ENCODE data around the gene SETD3.

DNA sequence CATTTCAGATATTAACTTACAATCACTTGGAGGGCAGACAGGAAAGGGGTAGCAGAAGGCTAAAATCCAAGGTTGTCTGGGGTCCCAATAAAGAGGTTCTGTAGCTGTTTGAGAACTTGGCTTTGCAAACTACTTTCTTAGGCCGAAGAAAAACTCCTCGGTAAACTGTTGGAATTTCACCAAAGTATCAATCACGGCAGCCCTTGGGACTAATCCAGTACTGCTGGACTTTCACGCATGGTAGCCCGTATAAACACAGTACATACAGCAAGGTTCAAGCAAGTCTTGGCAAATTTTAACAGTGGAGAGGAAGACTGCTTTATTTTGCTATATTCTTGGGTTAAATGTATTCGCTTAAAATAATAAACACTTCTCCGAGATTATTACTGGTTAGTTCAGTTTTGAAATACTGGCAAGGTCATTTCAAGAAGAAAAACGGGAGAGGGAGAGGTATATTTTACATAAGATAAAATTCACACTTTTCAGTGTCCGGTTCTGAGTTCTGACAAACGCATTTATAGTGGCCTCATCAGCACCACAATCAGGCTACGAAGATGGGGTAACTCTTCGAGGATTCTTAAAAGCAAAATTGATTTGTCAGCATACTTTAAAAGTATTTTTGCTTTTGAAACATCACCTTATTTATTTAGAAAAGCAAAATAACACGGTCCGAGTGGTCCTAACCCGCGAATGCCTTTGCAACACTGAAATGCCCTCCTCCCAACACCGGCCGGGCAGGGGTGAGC is 1.3 kb downstream of the SETD3 start:
- TF ChIP-seq GATA2 (IDR thresholded peaks at IDR 0.05; ENCODE audit: low read depth, low read length) (no peak), GATA3 (IDR thresholded peaks at IDR 0.05; ENCODE audit: low read depth, low read length) (no peak)

Data from SH-SY5Y (cell line).